ENCODE measurements around the gene ANKRD33B.

DNA sequence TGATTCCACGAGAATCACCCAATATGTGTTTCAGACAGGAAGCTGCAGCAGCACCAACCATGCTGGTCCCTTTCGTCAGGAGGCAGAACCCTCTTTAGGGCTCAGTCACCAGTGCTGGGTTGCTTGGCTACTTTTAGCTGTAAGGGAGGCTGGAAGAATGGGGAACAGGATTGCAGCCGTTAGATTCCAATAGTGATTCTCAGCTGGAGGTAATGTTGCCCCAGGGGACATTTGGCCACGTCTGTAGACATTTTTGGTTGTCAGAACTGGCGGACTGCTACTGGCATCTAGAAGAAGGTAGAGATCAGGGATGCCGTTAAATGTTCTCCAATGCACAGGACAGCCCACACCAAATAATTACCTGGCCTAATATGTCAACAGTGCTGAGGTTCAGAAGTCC, 81.8 kb downstream of the ANKRD33B start:
- TF ChIP-seq POLR2A (IDR thresholded peaks at IDR 0.05) = no peak
- TF ChIP-seq, protein P1, sequence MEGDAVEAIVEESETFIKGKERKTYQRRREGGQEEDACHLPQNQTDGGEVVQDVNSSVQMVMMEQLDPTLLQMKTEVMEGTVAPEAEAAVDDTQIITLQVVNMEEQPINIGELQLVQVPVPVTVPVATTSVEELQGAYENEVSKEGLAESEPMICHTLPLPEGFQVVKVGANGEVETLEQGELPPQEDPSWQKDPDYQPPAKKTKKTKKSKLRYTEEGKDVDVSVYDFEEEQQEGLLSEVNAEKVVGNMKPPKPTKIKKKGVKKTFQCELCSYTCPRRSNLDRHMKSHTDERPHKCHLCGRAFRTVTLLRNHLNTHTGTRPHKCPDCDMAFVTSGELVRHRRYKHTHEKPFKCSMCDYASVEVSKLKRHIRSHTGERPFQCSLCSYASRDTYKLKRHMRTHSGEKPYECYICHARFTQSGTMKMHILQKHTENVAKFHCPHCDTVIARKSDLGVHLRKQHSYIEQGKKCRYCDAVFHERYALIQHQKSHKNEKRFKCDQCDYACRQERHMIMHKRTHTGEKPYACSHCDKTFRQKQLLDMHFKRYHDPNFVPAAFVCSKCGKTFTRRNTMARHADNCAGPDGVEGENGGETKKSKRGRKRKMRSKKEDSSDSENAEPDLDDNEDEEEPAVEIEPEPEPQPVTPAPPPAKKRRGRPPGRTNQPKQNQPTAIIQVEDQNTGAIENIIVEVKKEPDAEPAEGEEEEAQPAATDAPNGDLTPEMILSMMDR (IDR thresholded peaks at IDR 0.05) = no peak
